ENCODE results near the gene GALNT8. TPM values are rescaled to one million over a fixed set of nuclear protein-coding genes. Genes with fewer than 3 reads are reported as not detected.

Gene GALNT8
- total RNA-seq (7.3 TPM), polyA plus RNA-seq (1 to 10 TPM; 2.0 to 4.3 (median 3.3) TPM)

GRCh38 chr12:4719821-4720636, at the start of gene GALNT8:
Gene GALNT8 (plus strand): TSS chr12:4720400. CDS start chr12:4720678, 278 bp downstream.
- H3K4me3 Mint-ChIP-seq = no peak within 1 kb of the TSS
- DNase-seq = no peak
- no peak within 1 kb of the TSS for H3K27ac Mint-ChIP-seq
- Histone ChIP-seq H3K4me1 (ENCODE audit: control insufficient read depth, insufficient read depth, low read length, poor library complexity, severe bottlenecking) (no peaks in the 10 kb centered on the region), H3K4me3 (ENCODE audit: low read depth, low read length) (no peak within 1 kb of the TSS), H3K9me3 (ENCODE audit: control insufficient read depth in 2 of 2, low read length in 2 of 2) (no peaks in the 10 kb centered on the region), H3K36me3 (ENCODE audit: control insufficient read depth, insufficient read depth, low read length) (no peaks in the 10 kb centered on the region), H3K27me3 (ENCODE audit: control insufficient read depth, insufficient read depth, low read length) (peaks cover 6% of the 10 kb centered on the region), H3K27ac (ENCODE audit: insufficient read depth, low read length, poor library complexity, severe bottlenecking) (no peak within 1 kb of the TSS)
- ATAC-seq (ENCODE audit: low read depth in 2 of 2) = no peak
- peaks cover 25% of the 10 kb centered on the region for H3K27me3 Mint-ChIP-seq
- peaks cover 0 to 5% (median 0%) of the 10 kb centered on the region in 7 donors for H3K9me3 Mint-ChIP-seq
- no peaks in the 10 kb centered on the region for H3K4me1 Mint-ChIP-seq
- no peaks in the 10 kb centered on the region for H3K36me3 Mint-ChIP-seq

- no peaks in the 10 kb centered on the region for H3K27me3 ChIP-seq (ENCODE audit: control insufficient read depth, insufficient read depth, low read length)
- H3K4me1 Mint-ChIP-seq = peaks cover 0 to 10% (median 0%) of the 10 kb centered on the region in 4 donors
- ATAC-seq (ENCODE audit: low read depth in 2 of 2) = no peak
- no peaks in the 10 kb centered on the region for H3K4me1 ChIP-seq (ENCODE audit: control insufficient read depth, insufficient read depth, low read length, poor library complexity, severe bottlenecking)
- no peak overlapping the region for H3K4me3 ChIP-seq (ENCODE audit: low read depth, low read length)
- no peak overlapping the region for H3K4me3 Mint-ChIP-seq
- no peak overlapping the region for H3K27ac Mint-ChIP-seq
- no peaks in the 10 kb centered on the region for H3K27me3 Mint-ChIP-seq
- H3K27ac ChIP-seq (ENCODE audit: insufficient read depth, low read length, poor library complexity, severe bottlenecking) = no peak overlapping the region
- DNase-seq = no peak
- peaks cover 37% of the 10 kb centered on the region for H3K36me3 ChIP-seq (ENCODE audit: control insufficient read depth, insufficient read depth, low read length)
- peaks cover 0 to 3% (median 0%) of the 10 kb centered on the region in 7 donors for H3K9me3 Mint-ChIP-seq
- peaks cover 25% of the 10 kb centered on the region for H3K36me3 Mint-ChIP-seq
- H3K9me3 ChIP-seq (ENCODE audit: control insufficient read depth in 2 of 2, low read length in 2 of 2) = no peaks in the 10 kb centered on the region
Measured at GRCh38 chr12:4679711-4680110, 40.5 kb upstream of the GALNT8 start.

GRCh38 chr12:4681732-4682131, 38.5 kb upstream of the GALNT8 start:
- Histone ChIP-seq H3K4me1 (ENCODE audit: control insufficient read depth, insufficient read depth, low read length, poor library complexity, severe bottlenecking) (no peaks in the 10 kb centered on the region), H3K4me3 (ENCODE audit: low read depth, low read length) (no peak overlapping the region), H3K27me3 (ENCODE audit: control insufficient read depth, insufficient read depth, low read length) (no peaks in the 10 kb centered on the region), H3K9me3 (ENCODE audit: control insufficient read depth in 2 of 2, low read length in 2 of 2) (no peaks in the 10 kb centered on the region), H3K27ac (ENCODE audit: insufficient read depth, low read length, poor library complexity, severe bottlenecking) (no peak overlapping the region), H3K36me3 (ENCODE audit: control insufficient read depth, insufficient read depth, low read length) (peaks cover 57% of the 10 kb centered on the region)
- DNase-seq (no peak), ATAC-seq (ENCODE audit: low read depth in 2 of 2) (no peak)
- H3K4me3 Mint-ChIP-seq = no peak overlapping the region
- peaks cover 0 to 1% (median 0%) of the 10 kb centered on the region in 7 donors for H3K9me3 Mint-ChIP-seq
- peaks cover 46% of the 10 kb centered on the region for H3K36me3 Mint-ChIP-seq
- no peak overlapping the region for H3K27ac Mint-ChIP-seq
- peaks cover 0 to 10% (median 2%) of the 10 kb centered on the region in 4 donors for H3K4me1 Mint-ChIP-seq
- H3K27me3 Mint-ChIP-seq = no peaks in the 10 kb centered on the region

- Mint-ChIP-seq H3K27ac (peak overlapping the region in 1 of 3 donors; percentile 4), H3K27me3 (no peaks in the 10 kb centered on the region), H3K4me3 (no peak overlapping the region), H3K36me3 (peaks cover 61% of the 10 kb centered on the region), H3K9me3 (no peaks in the 10 kb centered on the region), H3K4me1 (peaks cover 0 to 4% (median 0%) of the 10 kb centered on the region in 4 donors)
- H3K27ac ChIP-seq (ENCODE audit: insufficient read depth, low read length, poor library complexity, severe bottlenecking) = no peak overlapping the region
- no peaks in the 10 kb centered on the region for H3K27me3 ChIP-seq (ENCODE audit: control insufficient read depth, insufficient read depth, low read length)
- H3K4me3 ChIP-seq (ENCODE audit: low read depth, low read length) = no peak overlapping the region
- H3K36me3 ChIP-seq (ENCODE audit: control insufficient read depth, insufficient read depth, low read length) = peaks cover 74% of the 10 kb centered on the region
- no peak for DNase-seq
- H3K4me1 ChIP-seq (ENCODE audit: control insufficient read depth, insufficient read depth, low read length, poor library complexity, severe bottlenecking) = no peaks in the 10 kb centered on the region
- ATAC-seq (ENCODE audit: low read depth in 2 of 2) = no peak
- no peaks in the 10 kb centered on the region for H3K9me3 ChIP-seq (ENCODE audit: control insufficient read depth in 2 of 2, low read length in 2 of 2)
Measured at GRCh38 chr12:4685317-4685716, 34.9 kb upstream of the GALNT8 start.

GRCh38 chr12:4690760-4691159, 29.4 kb upstream of the GALNT8 start:
- H3K27ac Mint-ChIP-seq = no peak overlapping the region
- H3K27me3 Mint-ChIP-seq = no peaks in the 10 kb centered on the region
- no peak overlapping the region for H3K4me3 Mint-ChIP-seq
- H3K27ac ChIP-seq (ENCODE audit: insufficient read depth, low read length, poor library complexity, severe bottlenecking) = no peak overlapping the region
- H3K4me1 Mint-ChIP-seq = peaks cover 0 to 3% (median 0%) of the 10 kb centered on the region in 4 donors
- peaks cover 55% of the 10 kb centered on the region for H3K36me3 Mint-ChIP-seq
- ATAC-seq (ENCODE audit: low read depth in 2 of 2) = no peak
- DNase-seq = no peak
- H3K4me3 ChIP-seq (ENCODE audit: low read depth, low read length) = no peak overlapping the region
- H3K9me3 Mint-ChIP-seq = peaks cover 0 to 5% (median 0%) of the 10 kb centered on the region in 7 donors
- no peaks in the 10 kb centered on the region for H3K9me3 ChIP-seq (ENCODE audit: control insufficient read depth in 2 of 2, low read length in 2 of 2)
- peaks cover 36% of the 10 kb centered on the region for H3K36me3 ChIP-seq (ENCODE audit: control insufficient read depth, insufficient read depth, low read length)
- H3K4me1 ChIP-seq (ENCODE audit: control insufficient read depth, insufficient read depth, low read length, poor library complexity, severe bottlenecking) = no peaks in the 10 kb centered on the region
- no peaks in the 10 kb centered on the region for H3K27me3 ChIP-seq (ENCODE audit: control insufficient read depth, insufficient read depth, low read length)

GRCh38 chr12:4700621-4701026, 19.6 kb upstream of the GALNT8 start:
- Mint-ChIP-seq H3K27me3 (no peaks in the 10 kb centered on the region), H3K9me3 (no peaks in the 10 kb centered on the region), H3K27ac (no peak overlapping the region), H3K4me3 (no peak overlapping the region), H3K4me1 (no peaks in the 10 kb centered on the region), H3K36me3 (peaks cover 22% of the 10 kb centered on the region)
- DNase-seq (no peak), ATAC-seq (ENCODE audit: low read depth in 2 of 2) (no peak)
- Histone ChIP-seq H3K36me3 (ENCODE audit: control insufficient read depth, insufficient read depth, low read length) (no peaks in the 10 kb centered on the region), H3K4me1 (ENCODE audit: control insufficient read depth, insufficient read depth, low read length, poor library complexity, severe bottlenecking) (no peaks in the 10 kb centered on the region), H3K27me3 (ENCODE audit: control insufficient read depth, insufficient read depth, low read length) (no peaks in the 10 kb centered on the region), H3K4me3 (ENCODE audit: low read depth, low read length) (no peak overlapping the region), H3K27ac (ENCODE audit: insufficient read depth, low read length, poor library complexity, severe bottlenecking) (no peak overlapping the region), H3K9me3 (ENCODE audit: control insufficient read depth in 2 of 2, low read length in 2 of 2) (no peaks in the 10 kb centered on the region)

GRCh38 chr12:4701395-4702190, 18.6 kb upstream of the GALNT8 start:
- H3K36me3 ChIP-seq (ENCODE audit: control insufficient read depth, insufficient read depth, low read length) = no peaks in the 10 kb centered on the region
- no peak for DNase-seq
- no peaks in the 10 kb centered on the region for H3K9me3 ChIP-seq (ENCODE audit: control insufficient read depth in 2 of 2, low read length in 2 of 2)
- H3K4me1 ChIP-seq (ENCODE audit: control insufficient read depth, insufficient read depth, low read length, poor library complexity, severe bottlenecking) = no peaks in the 10 kb centered on the region
- Mint-ChIP-seq H3K27me3 (peaks cover 5% of the 10 kb centered on the region), H3K4me3 (no peak overlapping the region), H3K9me3 (peaks cover 0 to 2% (median 0%) of the 10 kb centered on the region in 7 donors), H3K27ac (no peak overlapping the region), H3K4me1 (no peaks in the 10 kb centered on the region), H3K36me3 (peaks cover 17% of the 10 kb centered on the region)
- H3K27ac ChIP-seq (ENCODE audit: insufficient read depth, low read length, poor library complexity, severe bottlenecking) = no peak overlapping the region
- peaks cover under 1% of the 10 kb centered on the region for H3K27me3 ChIP-seq (ENCODE audit: control insufficient read depth, insufficient read depth, low read length)
- no peak for ATAC-seq (ENCODE audit: low read depth in 2 of 2)
- no peak overlapping the region for H3K4me3 ChIP-seq (ENCODE audit: low read depth, low read length)

Measured in CD4-positive, CD25-positive, alpha-beta regulatory T cell (primary cell).